Brain microvascular endothelial cell (primary cell): Measurements from ENCODE around the gene DPP9.

Experiments
- DNase-seq: peaks from one replicate; pipeline ENCODE4 v3.0.0-alpha.2; 2020
- H3K27ac ChIP-seq: fragments of 250-450 bp; sonication (Bioruptor Pico); 2 replicates; pipeline ENCODE4 v1.5.1; 2020; ENCODE audit warnings: mild to moderate bottlenecking, moderate library complexity
- H3K27me3 ChIP-seq: fragments of 250-450 bp; sonication (Bioruptor Pico); replicated peaks from 2 replicates; pipeline ENCODE4 v1.5.1; 2020; ENCODE audit warnings: mild to moderate bottlenecking
- H3K36me3 ChIP-seq: fragments of 250-450 bp; sonication (Bioruptor Pico); replicated peaks from 2 replicates; pipeline ENCODE4 v1.5.1; 2020; ENCODE audit warnings: mild to moderate bottlenecking
- H3K4me3 ChIP-seq: 2 replicates; pipeline ENCODE4 v1.5.1; 2011; ENCODE audit warnings: low read depth, mild to moderate bottlenecking, control low read depth, low read length, moderate library complexity
- in situ Hi-C: cut with HindIII; loops from 2 replicates; pipeline ENCODE4 v1.10.0; 2017; ENCODE audit warnings: low sequenced_read_pairs, low pct_ligation_motif_present
- TF ChIP-seq, protein P1 (sequence below): IDR thresholded peaks from 2 replicates; pipeline ENCODE4 v1.5.1; 2011; ENCODE audit warnings: low read depth, mild to moderate bottlenecking, moderate library complexity, low read length, control low read depth, inconsistent platforms; ENCODE audit errors: missing control alignments

The DPP9 gene

DNA sequence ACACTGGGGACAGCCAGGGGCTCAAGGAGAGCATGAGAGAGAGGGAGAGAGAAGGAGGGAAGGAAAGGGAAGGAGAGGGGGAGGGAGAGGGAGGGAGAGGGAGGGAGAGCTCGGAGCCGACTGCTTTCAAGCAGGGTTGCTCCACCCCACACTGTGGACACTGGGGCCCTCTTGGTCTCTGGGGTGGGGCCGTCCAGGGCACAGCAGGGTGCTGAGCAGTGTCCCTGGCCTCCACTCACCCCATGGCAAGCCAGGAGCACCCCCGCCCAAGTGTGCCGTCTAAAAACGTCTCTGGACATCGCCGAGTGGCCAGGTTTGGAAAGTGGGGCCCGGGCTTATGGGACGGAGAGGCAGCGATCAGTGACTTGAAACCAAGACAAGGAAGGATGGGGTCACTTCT, 20.9 kb downstream of the DPP9 start:
- no peak for DNase-seq
- TF ChIP-seq, protein P1, sequence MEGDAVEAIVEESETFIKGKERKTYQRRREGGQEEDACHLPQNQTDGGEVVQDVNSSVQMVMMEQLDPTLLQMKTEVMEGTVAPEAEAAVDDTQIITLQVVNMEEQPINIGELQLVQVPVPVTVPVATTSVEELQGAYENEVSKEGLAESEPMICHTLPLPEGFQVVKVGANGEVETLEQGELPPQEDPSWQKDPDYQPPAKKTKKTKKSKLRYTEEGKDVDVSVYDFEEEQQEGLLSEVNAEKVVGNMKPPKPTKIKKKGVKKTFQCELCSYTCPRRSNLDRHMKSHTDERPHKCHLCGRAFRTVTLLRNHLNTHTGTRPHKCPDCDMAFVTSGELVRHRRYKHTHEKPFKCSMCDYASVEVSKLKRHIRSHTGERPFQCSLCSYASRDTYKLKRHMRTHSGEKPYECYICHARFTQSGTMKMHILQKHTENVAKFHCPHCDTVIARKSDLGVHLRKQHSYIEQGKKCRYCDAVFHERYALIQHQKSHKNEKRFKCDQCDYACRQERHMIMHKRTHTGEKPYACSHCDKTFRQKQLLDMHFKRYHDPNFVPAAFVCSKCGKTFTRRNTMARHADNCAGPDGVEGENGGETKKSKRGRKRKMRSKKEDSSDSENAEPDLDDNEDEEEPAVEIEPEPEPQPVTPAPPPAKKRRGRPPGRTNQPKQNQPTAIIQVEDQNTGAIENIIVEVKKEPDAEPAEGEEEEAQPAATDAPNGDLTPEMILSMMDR, result no peak
- in situ Hi-C loops, result no loop called here
- no peak overlapping the region for H3K4me3 ChIP-seq
- peaks cover 80% of the 10 kb centered on the region for H3K36me3 ChIP-seq
- no peaks in the 10 kb centered on the region for H3K27me3 ChIP-seq
- no peak overlapping the region for H3K27ac ChIP-seq

DNA sequence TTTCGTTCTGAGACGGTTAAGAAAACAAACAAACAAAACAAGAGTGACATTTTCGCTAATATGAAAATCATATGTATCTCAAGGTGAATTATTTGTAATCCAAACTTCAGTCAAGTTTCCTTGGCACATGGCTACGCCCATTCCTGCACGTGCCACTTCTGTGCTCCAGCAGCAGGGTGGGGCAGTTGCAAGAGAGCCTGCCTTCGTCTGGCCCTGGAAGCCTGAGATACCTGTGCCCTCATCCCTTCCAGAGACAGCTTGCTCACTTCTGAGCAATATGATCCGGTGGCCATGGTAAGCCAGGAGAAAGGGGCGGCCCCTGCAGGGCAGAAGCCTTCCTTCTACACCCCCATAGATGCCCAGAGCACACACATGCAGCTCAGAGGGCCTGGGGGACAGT, 22.1 kb downstream of the DPP9 start:
- in situ Hi-C loops, result no loop called here

DNA sequence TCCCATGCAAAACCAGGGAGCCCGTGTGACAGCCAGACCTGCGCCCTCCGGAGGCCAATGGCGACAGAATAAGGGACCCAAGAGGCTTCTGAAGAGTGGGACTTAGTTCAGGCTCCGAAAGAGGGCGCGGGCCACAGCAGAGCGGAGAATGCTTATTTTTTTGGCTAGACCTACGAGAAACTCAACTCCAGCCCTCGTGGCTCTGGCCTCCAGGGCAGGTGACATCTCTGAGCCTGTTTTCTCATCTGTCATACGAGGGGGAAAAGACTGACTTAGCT, 23.0 kb downstream of the DPP9 start:
- peaks cover 82% of the 10 kb centered on the region for H3K36me3 ChIP-seq
- TF ChIP-seq, protein P1, result no peak
- no peak for DNase-seq
- no peak overlapping the region for H3K4me3 ChIP-seq
- in situ Hi-C loops, result no loop called here
- H3K27me3 ChIP-seq, result no peaks in the 10 kb centered on the region
- H3K27ac ChIP-seq, result no peak overlapping the region

More for the DNA sequence above, 22.1 kb downstream of the DPP9 start:
- Histone ChIP-seq H3K27me3 (no peaks in the 10 kb centered on the region), H3K27ac (no peak overlapping the region), H3K4me3 (no peak overlapping the region), H3K36me3 (peaks cover 83% of the 10 kb centered on the region)
- no peak for DNase-seq
- TF ChIP-seq, protein P1, result no peak

DNA sequence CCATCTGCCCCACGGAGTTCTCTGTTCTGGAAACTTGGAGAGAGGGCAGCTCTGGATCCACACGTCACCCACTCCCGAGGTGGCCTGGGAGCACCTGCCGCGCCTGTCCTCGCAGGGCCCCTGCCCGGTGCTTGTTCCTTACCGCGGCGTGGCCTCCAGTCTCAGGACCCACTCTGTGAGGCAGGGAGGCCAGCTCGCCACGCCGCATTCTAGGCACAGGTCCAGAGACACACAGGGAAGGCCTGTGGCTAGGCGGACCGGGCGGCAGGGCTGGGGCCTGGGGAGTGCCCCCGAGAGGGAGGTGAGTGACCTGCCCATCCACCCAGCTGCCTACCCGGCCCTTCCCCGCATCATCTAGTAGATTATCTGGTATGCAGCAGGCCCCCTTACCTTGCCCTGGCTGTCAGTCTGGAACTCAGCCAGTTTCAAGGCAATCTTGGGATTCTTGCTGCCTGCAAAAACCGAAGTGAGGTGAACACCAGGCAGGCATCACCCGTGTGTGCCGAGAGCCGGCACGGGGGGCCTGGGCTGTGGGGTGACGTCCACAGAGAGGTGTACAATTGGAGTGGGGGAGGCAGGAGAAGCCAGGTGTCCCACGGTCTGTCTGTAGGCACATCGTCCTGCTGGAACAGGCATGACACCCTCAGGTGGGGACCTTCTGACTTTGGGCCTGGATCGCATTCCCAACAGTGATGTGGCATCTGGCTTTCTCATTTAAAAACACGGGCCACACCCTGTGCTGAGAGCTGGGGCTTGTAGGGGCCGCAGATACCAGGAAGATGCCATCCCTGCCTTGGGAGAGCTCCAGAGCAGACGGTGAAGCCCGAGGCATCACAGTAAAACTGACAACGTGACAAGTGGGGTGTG, 23.6 kb downstream of the DPP9 start:
- no peak overlapping the region for H3K4me3 ChIP-seq
- H3K36me3 ChIP-seq, result peaks cover 82% of the 10 kb centered on the region
- no peaks in the 10 kb centered on the region for H3K27me3 ChIP-seq
- no peak overlapping the region for H3K27ac ChIP-seq
- TF ChIP-seq, protein P1, result no peak
- no peak for DNase-seq
- in situ Hi-C loops, result no loop called here

DNA sequence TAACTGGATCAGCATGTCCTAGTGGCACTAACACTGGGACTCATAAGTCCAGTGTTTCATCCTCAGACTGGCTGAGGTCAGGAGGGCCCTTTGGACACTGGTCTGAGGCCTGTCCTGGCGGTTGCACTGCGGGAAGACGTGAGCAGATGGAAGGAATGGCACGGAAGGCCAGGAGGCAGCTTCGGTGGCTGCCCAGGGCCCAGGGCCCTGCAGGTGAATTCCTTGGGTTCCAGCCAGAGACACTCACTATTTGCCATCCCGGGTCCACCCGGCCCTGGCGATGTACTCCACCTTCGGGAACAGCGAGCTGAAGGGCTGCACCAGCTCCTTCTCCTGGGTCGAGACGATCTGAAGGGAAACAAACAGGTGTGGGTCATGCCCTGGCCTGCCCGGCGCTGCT, 26.3 kb downstream of the DPP9 start:
- TF ChIP-seq, protein P1, result no peak
- Histone ChIP-seq H3K27ac (peak overlapping the region; percentile 61), H3K4me3 (no peak overlapping the region), H3K27me3 (no peaks in the 10 kb centered on the region), H3K36me3 (peaks cover 88% of the 10 kb centered on the region)
- in situ Hi-C loops, result no loop called here
- DNase-seq, result no peak
